ENCODE measurements around the gene PRPF40A. TPM values are rescaled to one million over a fixed set of nuclear protein-coding genes. Genes with fewer than 3 reads are reported as not detected.
A peak's percentile ranks its signal among the peaks of the same experiment; 100 is the strongest.
"Not testable (repeated sequence)": the region's sequence is repeated elsewhere in the genome, so short reads cannot be mapped to it uniquely, and the experiment has no call there.

Gene PRPF40A
- 100 to 1,000 TPM in 1 of 4 donors, 10 to 100 TPM in 3; 69.0 to 125 (median 81.7) TPM for total RNA-seq

- DNase-seq (ENCODE audit: low spot score) (peak; percentile 97), ATAC-seq (ENCODE audit: low FRiP score) (peak; percentile 97)
- TF ChIP-seq, protein P1, sequence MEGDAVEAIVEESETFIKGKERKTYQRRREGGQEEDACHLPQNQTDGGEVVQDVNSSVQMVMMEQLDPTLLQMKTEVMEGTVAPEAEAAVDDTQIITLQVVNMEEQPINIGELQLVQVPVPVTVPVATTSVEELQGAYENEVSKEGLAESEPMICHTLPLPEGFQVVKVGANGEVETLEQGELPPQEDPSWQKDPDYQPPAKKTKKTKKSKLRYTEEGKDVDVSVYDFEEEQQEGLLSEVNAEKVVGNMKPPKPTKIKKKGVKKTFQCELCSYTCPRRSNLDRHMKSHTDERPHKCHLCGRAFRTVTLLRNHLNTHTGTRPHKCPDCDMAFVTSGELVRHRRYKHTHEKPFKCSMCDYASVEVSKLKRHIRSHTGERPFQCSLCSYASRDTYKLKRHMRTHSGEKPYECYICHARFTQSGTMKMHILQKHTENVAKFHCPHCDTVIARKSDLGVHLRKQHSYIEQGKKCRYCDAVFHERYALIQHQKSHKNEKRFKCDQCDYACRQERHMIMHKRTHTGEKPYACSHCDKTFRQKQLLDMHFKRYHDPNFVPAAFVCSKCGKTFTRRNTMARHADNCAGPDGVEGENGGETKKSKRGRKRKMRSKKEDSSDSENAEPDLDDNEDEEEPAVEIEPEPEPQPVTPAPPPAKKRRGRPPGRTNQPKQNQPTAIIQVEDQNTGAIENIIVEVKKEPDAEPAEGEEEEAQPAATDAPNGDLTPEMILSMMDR (IDR thresholded peaks at IDR 0.05): no peak
Observed at GRCh38 chr2:152717228-152718075, at the start of gene PRPF40A. PRPF40A (minus strand) TSS chr2:152717461; CDS start chr2:152717439, 22 bp downstream.

- ATAC-seq (ENCODE audit: low FRiP score) (no peak), DNase-seq (ENCODE audit: low spot score) (no peak)
- TF ChIP-seq, protein P1 (IDR thresholded peaks at IDR 0.05): no peak
Observed at GRCh38 chr2:152766928-152767327, 49.7 kb upstream of the PRPF40A start.

GRCh38 chr2:152763651-152764050 is 46.4 kb upstream of the PRPF40A start:
- DNase-seq (ENCODE audit: low spot score) (no peak), ATAC-seq (ENCODE audit: low FRiP score) (no peak)
- TF ChIP-seq, protein P1 (IDR thresholded peaks at IDR 0.05): no peak

- not testable (repeated sequence) for ATAC-seq (ENCODE audit: low FRiP score); DNase-seq (ENCODE audit: low spot score)
Observed at GRCh38 chr2:152763208-152763607, 45.9 kb upstream of the PRPF40A start.

DNA sequence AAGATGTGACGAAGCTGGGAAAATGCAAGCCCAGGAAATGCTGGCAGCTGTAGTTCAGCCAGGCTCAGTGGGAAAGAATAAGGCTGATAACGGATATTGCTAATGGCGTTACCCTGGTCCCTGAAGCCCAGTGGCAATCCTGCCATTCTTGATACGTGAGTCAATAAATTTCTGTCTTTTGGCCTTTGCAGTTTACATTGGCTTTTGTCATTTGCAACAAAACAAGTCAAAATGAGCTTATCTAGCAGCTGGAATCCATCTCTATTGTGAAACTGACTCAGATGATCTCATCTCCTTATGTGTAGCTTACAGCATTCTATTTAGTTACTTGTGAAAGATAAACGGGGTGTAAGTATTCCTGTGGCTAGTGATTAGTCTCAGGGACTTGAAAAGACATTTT is 44.9 kb upstream of the PRPF40A start:
- TF ChIP-seq, protein P1 (IDR thresholded peaks at IDR 0.05): no peak
- ATAC-seq (ENCODE audit: low FRiP score) (peak; percentile 41), DNase-seq (ENCODE audit: low spot score) (no peak)

GRCh38 chr2:152761214-152761613 is 44.0 kb upstream of the PRPF40A start:
- DNase-seq (ENCODE audit: low spot score) (no peak), ATAC-seq (ENCODE audit: low FRiP score) (no peak)
- TF ChIP-seq, protein P1 (IDR thresholded peaks at IDR 0.05): no peak

- ATAC-seq (ENCODE audit: low FRiP score) (no peak), DNase-seq (ENCODE audit: low spot score) (no peak)
- TF ChIP-seq, protein P1 (IDR thresholded peaks at IDR 0.05): no peak
Observed at GRCh38 chr2:152759290-152760072, 42.2 kb upstream of the PRPF40A start.

Data from omental fat pad (tissue), 4 donors.